G401.6 (cell line): ENCODE results near the gene CEACAM20.
A peak's percentile ranks its signal among the peaks of the same experiment; 100 is the strongest.
"Not testable (repeated sequence)": the region's sequence is repeated elsewhere in the genome, so short reads cannot be mapped to it uniquely, and the experiment has no call there.

Experiments used
- FAIRE-seq: peaks from 2 replicates; lab custom pipeline; 2012; peaks lifted over from hg19 to GRCh38; lab: Jason Lieb, UNC

Gene CEACAM20

GRCh38 chr19:44529536-44529935 is at the start of gene CEACAM20:
CEACAM20 (minus strand) TSS chr19:44529675; CDS start chr19:44529509, 166 bp downstream.
- no peak for FAIRE-seq

- FAIRE-seq = no peak
These were observed 48.0 kb upstream of the CEACAM20 start for GRCh38 chr19:44577566-44577874.

- FAIRE-seq = peak; percentile 28
These were observed 47.5 kb upstream of the CEACAM20 start for GRCh38 chr19:44576843-44577565.

GRCh38 chr19:44575116-44575700 is 45.7 kb upstream of the CEACAM20 start:
- no peak for FAIRE-seq

- no peak for FAIRE-seq
These were observed 44.9 kb upstream of the CEACAM20 start for GRCh38 chr19:44574186-44574950.

GRCh38 chr19:44573627-44574026 is 44.2 kb upstream of the CEACAM20 start:
- no peak for FAIRE-seq

GRCh38 chr19:44573183-44573582 is 43.7 kb upstream of the CEACAM20 start:
- no peak for FAIRE-seq

- no peak for FAIRE-seq
These were observed 43.1 kb upstream of the CEACAM20 start for GRCh38 chr19:44572581-44572900.

- FAIRE-seq = no peak
These were observed 42.5 kb upstream of the CEACAM20 start for GRCh38 chr19:44571830-44572580.

GRCh38 chr19:44570984-44571684 is 41.7 kb upstream of the CEACAM20 start:
- FAIRE-seq = peak; percentile 95

- no peak for FAIRE-seq
These were observed 41.1 kb upstream of the CEACAM20 start for GRCh38 chr19:44570603-44570983.

GRCh38 chr19:44567745-44568144 is 38.3 kb upstream of the CEACAM20 start:
- FAIRE-seq = no peak

GRCh38 chr19:44566984-44567383 is 37.5 kb upstream of the CEACAM20 start:
- no peak for FAIRE-seq

GRCh38 chr19:44563086-44563655 is 33.7 kb upstream of the CEACAM20 start:
- not testable (repeated sequence) for FAIRE-seq

- no peak for FAIRE-seq
These were observed 28.5 kb upstream of the CEACAM20 start for GRCh38 chr19:44557933-44558332.

GRCh38 chr19:44554641-44555246 is 25.3 kb upstream of the CEACAM20 start:
- no peak for FAIRE-seq

- FAIRE-seq = no peak
These were observed 24.1 kb upstream of the CEACAM20 start for GRCh38 chr19:44553478-44554171.

- no peak for FAIRE-seq
These were observed 22.8 kb upstream of the CEACAM20 start for GRCh38 chr19:44552324-44552723.

- no peak for FAIRE-seq
These were observed 22.4 kb upstream of the CEACAM20 start for GRCh38 chr19:44551850-44552249.

- not testable (repeated sequence) for FAIRE-seq
These were observed 21.5 kb upstream of the CEACAM20 start for GRCh38 chr19:44550976-44551375.

- FAIRE-seq = no peak
These were observed 20.0 kb upstream of the CEACAM20 start for GRCh38 chr19:44549507-44549906.
